HEK293 (cell line): Measurements from ENCODE around the gene ARID1A.

ENCODE experiments used
- FEZF1 ChIP-seq: fragments of 450-650 bp; formaldehyde crosslinking; IDR thresholded peaks from 2 replicates; pipeline ENCODE4 v1.5.1; 2016; ENCODE audit warnings: missing biosample characterization, missing genetic modification characterization
- GLI2 ChIP-seq: fragments of 450-650 bp; formaldehyde crosslinking; IDR thresholded peaks from 2 replicates; pipeline ENCODE4; 2017; ENCODE audit warnings: missing biosample characterization, missing genetic modification characterization, low read depth, borderline replicate concordance
- HOXA7 ChIP-seq: sonication (generic); formaldehyde crosslinking; IDR thresholded peaks from 2 replicates; pipeline ENCODE4 v1.8.1; 2022; ENCODE audit warnings: missing genetic modification reagents, borderline replicate concordance
- KLF1 ChIP-seq: fragments of 450-650 bp; formaldehyde crosslinking; IDR thresholded peaks from 2 replicates; pipeline ENCODE4 v1.5.1; 2016; ENCODE audit warnings: missing biosample characterization, missing genetic modification characterization
- KLF8 ChIP-seq: fragments of 450-650 bp; formaldehyde crosslinking; IDR thresholded peaks from 2 replicates; pipeline ENCODE4 v1.5.1; 2016; ENCODE audit warnings: missing biosample characterization, missing genetic modification characterization
- PRDM10 ChIP-seq: fragments of 450-650 bp; formaldehyde crosslinking; IDR thresholded peaks from 2 replicates; pipeline ENCODE4 v1.5.1; 2016; ENCODE audit warnings: missing biosample characterization, missing genetic modification characterization
- ZFHX2 ChIP-seq: fragments of 450-650 bp; formaldehyde crosslinking; conservative IDR thresholded peaks from 2 replicates; pipeline ENCODE4 v1.5.1; 2016; ENCODE audit warnings: missing biosample characterization, missing genetic modification characterization
- ZNF148 ChIP-seq: fragments of 450-650 bp; formaldehyde crosslinking; IDR thresholded peaks from 2 replicates; pipeline ENCODE4 v1.5.0; 2017; ENCODE audit warnings: missing biosample characterization, missing genetic modification characterization, borderline replicate concordance
- ZNF24 ChIP-seq: fragments of 450-650 bp; formaldehyde crosslinking; IDR thresholded peaks from 2 replicates; pipeline ENCODE4 v1.5.1; 2016; ENCODE audit warnings: missing biosample characterization, missing genetic modification characterization
- ZNF266 ChIP-seq: fragments of 450-650 bp; formaldehyde crosslinking; IDR thresholded peaks from 2 replicates; pipeline ENCODE4 v1.5.1; 2016; ENCODE audit warnings: missing biosample characterization, missing genetic modification characterization, low read depth
- ZNF350 ChIP-seq: fragments of 450-650 bp; formaldehyde crosslinking; IDR thresholded peaks from 2 replicates; pipeline ENCODE4 v1.5.0; 2017; ENCODE audit warnings: missing biosample characterization, mild to moderate bottlenecking, missing genetic modification characterization
- ZNF513 ChIP-seq: fragments of 450-650 bp; IDR thresholded peaks from 2 replicates; pipeline ENCODE4 v1.5.1; 2018; ENCODE audit warnings: missing biosample characterization, missing genetic modification characterization
- ZNF529 ChIP-seq: fragments of 450-650 bp; formaldehyde crosslinking; IDR thresholded peaks from 2 replicates; pipeline ENCODE4 v1.5.1; 2017; ENCODE audit warnings: missing genetic modification characterization, missing biosample characterization; ENCODE audit not compliant: insufficient replicate concordance
- ZNF610 ChIP-seq: fragments of 450-650 bp; formaldehyde crosslinking; IDR thresholded peaks from 2 replicates; pipeline ENCODE4 v1.5.1; 2016; ENCODE audit warnings: missing biosample characterization, missing genetic modification characterization, borderline replicate concordance
- ZNF624 ChIP-seq: fragments of 450-650 bp; formaldehyde crosslinking; IDR thresholded peaks from 2 replicates; pipeline ENCODE4 v1.5.1; 2017; ENCODE audit warnings: missing biosample characterization, missing genetic modification characterization
- ZNF654 ChIP-seq: fragments of 450-650 bp; formaldehyde crosslinking; IDR thresholded peaks from 2 replicates; pipeline ENCODE4 v1.5.1; 2016; ENCODE audit warnings: low read depth, missing biosample characterization, missing genetic modification characterization
- ZNF660 ChIP-seq: fragments of 450-650 bp; IDR thresholded peaks from 2 replicates; pipeline ENCODE4 v1.5.1; 2018; ENCODE audit warnings: missing biosample characterization, mild to moderate bottlenecking, missing genetic modification characterization
- TF ChIP-seq, protein P1 (sequence below): fragments of 450-650 bp; formaldehyde crosslinking; IDR thresholded peaks from 2 replicates; pipeline ENCODE4 v1.5.1; 2016; ENCODE audit warnings: missing biosample characterization, missing genetic modification characterization
- TF ChIP-seq, protein P2 (sequence below): fragments of 450-650 bp; formaldehyde crosslinking; IDR thresholded peaks from 2 replicates; pipeline ENCODE4 v1.5.1; 2016; ENCODE audit warnings: missing biosample characterization, missing genetic modification characterization, low read depth
- TF ChIP-seq, protein P3 (sequence below): fragments of 450-650 bp; formaldehyde crosslinking; IDR thresholded peaks from 2 replicates; pipeline ENCODE4 v1.5.1; 2016; ENCODE audit warnings: missing biosample characterization, missing genetic modification characterization
- TF ChIP-seq, protein P4 (sequence below): fragments of 450-650 bp; formaldehyde crosslinking; IDR thresholded peaks from 2 replicates; pipeline ENCODE4 v1.5.1; 2016; ENCODE audit warnings: missing biosample characterization, missing genetic modification characterization

The ARID1A gene

GRCh38 chr1:26692793-26693490, 2.9 kb upstream of the ARID1A start (continued):
- peak; percentile 97 for TF ChIP-seq PRDM10 (tag by site-specific recombination)
- TF ChIP-seq ZNF350 (tag by site-specific recombination): no peak
- TF ChIP-seq, protein P1, sequence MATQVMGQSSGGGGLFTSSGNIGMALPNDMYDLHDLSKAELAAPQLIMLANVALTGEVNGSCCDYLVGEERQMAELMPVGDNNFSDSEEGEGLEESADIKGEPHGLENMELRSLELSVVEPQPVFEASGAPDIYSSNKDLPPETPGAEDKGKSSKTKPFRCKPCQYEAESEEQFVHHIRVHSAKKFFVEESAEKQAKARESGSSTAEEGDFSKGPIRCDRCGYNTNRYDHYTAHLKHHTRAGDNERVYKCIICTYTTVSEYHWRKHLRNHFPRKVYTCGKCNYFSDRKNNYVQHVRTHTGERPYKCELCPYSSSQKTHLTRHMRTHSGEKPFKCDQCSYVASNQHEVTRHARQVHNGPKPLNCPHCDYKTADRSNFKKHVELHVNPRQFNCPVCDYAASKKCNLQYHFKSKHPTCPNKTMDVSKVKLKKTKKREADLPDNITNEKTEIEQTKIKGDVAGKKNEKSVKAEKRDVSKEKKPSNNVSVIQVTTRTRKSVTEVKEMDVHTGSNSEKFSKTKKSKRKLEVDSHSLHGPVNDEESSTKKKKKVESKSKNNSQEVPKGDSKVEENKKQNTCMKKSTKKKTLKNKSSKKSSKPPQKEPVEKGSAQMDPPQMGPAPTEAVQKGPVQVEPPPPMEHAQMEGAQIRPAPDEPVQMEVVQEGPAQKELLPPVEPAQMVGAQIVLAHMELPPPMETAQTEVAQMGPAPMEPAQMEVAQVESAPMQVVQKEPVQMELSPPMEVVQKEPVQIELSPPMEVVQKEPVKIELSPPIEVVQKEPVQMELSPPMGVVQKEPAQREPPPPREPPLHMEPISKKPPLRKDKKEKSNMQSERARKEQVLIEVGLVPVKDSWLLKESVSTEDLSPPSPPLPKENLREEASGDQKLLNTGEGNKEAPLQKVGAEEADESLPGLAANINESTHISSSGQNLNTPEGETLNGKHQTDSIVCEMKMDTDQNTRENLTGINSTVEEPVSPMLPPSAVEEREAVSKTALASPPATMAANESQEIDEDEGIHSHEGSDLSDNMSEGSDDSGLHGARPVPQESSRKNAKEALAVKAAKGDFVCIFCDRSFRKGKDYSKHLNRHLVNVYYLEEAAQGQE (tag by site-specific recombination): peak; percentile 61; the same call in 1 of the 2 replicates
- peak; percentile 100 for TF ChIP-seq FEZF1 (tag by site-specific recombination)
- no peak for TF ChIP-seq HOXA7 (CRISPR knock-in tag)
- no peak for TF ChIP-seq ZNF654 (tag by site-specific recombination)
- 0 out of 2 replicates have a peak, but pooled peaks have one; percentile 17 for TF ChIP-seq ZNF513 (tag by site-specific recombination)
- peak; percentile 95 for TF ChIP-seq ZNF660 (tag by site-specific recombination)
- TF ChIP-seq, protein P2, sequence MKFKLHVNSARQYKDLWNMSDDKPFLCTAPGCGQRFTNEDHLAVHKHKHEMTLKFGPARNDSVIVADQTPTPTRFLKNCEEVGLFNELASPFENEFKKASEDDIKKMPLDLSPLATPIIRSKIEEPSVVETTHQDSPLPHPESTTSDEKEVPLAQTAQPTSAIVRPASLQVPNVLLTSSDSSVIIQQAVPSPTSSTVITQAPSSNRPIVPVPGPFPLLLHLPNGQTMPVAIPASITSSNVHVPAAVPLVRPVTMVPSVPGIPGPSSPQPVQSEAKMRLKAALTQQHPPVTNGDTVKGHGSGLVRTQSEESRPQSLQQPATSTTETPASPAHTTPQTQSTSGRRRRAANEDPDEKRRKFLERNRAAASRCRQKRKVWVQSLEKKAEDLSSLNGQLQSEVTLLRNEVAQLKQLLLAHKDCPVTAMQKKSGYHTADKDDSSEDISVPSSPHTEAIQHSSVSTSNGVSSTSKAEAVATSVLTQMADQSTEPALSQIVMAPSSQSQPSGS (tag by site-specific recombination): no peak
- TF ChIP-seq ZNF266: no peak
- TF ChIP-seq ZNF624 (tag by site-specific recombination): no peak
- TF ChIP-seq ZNF148 (tag by site-specific recombination): no peak
- TF ChIP-seq, protein P3, sequence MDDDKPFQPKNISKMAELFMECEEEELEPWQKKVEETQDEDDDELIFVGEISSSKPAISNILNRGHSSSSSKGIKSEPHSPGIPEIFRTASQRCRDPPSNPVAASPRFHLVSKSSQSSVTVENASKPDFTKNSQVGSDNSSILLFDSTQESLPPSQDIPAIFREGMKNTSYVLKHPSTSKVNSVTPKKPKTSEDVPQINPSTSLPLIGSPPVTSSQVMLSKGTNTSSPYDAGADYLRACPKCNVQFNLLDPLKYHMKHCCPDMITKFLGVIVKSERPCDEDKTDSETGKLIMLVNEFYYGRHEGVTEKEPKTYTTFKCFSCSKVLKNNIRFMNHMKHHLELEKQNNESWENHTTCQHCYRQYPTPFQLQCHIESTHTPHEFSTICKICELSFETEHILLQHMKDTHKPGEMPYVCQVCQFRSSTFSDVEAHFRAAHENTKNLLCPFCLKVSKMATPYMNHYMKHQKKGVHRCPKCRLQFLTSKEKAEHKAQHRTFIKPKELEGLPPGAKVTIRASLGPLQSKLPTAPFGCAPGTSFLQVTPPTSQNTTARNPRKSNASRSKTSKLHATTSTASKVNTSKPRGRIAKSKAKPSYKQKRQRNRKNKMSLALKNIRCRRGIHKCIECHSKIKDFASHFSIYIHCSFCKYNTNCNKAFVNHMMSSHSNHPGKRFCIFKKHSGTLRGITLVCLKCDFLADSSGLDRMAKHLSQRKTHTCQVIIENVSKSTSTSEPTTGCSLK: no peak
- TF ChIP-seq ZFHX2 (tag by site-specific recombination): peak; percentile 36; the same call in 1 of the 2 replicates
- TF ChIP-seq ZNF610 (tag by site-specific recombination): peak; percentile 60; the same call in 1 of the 2 replicates
- TF ChIP-seq KLF8: peak; percentile 98
- no peak for TF ChIP-seq ZNF529
- TF ChIP-seq, protein P4, sequence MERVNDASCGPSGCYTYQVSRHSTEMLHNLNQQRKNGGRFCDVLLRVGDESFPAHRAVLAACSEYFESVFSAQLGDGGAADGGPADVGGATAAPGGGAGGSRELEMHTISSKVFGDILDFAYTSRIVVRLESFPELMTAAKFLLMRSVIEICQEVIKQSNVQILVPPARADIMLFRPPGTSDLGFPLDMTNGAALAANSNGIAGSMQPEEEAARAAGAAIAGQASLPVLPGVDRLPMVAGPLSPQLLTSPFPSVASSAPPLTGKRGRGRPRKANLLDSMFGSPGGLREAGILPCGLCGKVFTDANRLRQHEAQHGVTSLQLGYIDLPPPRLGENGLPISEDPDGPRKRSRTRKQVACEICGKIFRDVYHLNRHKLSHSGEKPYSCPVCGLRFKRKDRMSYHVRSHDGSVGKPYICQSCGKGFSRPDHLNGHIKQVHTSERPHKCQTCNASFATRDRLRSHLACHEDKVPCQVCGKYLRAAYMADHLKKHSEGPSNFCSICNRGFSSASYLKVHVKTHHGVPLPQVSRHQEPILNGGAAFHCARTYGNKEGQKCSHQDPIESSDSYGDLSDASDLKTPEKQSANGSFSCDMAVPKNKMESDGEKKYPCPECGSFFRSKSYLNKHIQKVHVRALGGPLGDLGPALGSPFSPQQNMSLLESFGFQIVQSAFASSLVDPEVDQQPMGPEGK (tag by site-specific recombination): peak; percentile 89
- TF ChIP-seq ZNF24 (tag by site-specific recombination): peak; percentile 88
- TF ChIP-seq KLF1 (tag by site-specific recombination): peak; percentile 53; the same call in 1 of the 2 replicates
- peak; percentile 51; the same call in 1 of the 2 replicates for TF ChIP-seq GLI2
